Putamen (tissue), 1 donor: ENCODE data around the gene PSMA7.

Experiments used
- DNase-seq: peaks from one replicate; pipeline ENCODE4 v3.0.0-alpha.2; 2016; ENCODE audit warnings: low spot score

The PSMA7 gene

DNA sequence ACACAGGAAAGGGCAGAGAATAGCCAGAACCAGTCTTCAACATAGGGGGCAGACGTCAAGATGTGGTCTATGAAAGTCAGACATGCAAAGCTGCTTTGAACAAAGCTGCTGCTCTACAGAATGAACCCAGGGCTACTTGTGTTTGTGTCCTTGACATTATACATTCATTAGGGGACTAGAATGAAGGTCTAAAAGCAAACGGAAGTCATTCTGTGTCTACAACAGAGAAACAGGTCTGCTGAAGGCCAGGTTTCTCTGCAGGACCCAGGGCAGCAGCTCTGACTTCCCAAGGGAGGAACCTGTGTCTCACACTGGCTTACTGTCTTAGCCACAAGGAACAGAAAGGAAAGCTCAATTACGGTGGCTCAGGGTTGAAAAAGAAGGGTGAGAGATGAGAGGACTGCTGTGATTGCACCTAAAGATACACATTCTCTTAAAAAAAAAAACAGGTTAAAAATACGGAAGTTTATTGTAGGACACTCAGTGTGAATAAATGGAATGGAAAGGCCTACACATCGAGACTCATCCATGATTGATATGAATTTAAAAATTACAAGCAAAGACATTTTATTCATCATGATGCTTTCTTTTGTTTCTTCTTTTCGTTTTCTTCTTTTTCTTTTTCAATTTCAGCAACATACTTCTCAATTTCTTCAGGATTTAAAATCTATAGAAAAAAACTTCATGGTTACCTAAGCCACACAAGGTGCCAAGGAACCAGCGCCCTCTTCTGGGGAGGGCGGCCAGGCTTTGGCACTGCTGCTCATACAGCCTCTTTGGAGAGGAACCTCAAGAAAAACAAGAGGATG is 6.7 kb downstream of the PSMA7 start:
- no peak for DNase-seq

DNA sequence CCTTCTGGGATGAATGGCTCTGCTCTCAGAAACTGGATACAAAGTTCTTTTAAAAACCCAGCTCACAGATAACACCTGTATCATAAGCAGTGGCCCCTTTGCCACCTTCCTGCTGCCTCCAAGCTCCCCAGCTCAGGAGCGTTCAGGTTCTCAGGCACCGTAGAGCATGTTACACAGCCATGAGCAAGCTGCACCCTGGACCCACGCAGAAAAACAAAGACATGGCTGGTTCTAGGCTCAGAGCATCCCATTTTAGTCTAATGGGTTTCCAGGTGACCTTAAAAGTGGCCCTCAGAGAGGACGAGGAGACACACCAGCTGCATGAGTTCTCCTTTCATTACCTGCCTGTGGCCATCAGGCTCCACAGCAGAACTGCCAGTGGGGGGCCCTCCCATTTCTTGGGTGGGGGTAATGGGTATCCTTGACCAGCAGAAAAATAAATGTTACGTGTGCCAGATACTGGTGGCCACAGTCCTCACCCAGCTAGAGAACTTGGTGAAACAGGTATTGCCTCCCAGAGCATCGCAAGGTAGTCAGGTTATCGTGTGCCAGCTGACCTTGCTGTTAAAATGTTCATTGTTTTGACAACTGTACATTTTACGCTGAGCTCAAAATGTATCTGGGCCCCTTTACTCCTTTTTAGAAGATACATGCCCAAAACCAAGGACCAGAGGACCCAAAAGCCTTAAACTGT is 7.5 kb downstream of the PSMA7 start:
- no peak for DNase-seq

DNA sequence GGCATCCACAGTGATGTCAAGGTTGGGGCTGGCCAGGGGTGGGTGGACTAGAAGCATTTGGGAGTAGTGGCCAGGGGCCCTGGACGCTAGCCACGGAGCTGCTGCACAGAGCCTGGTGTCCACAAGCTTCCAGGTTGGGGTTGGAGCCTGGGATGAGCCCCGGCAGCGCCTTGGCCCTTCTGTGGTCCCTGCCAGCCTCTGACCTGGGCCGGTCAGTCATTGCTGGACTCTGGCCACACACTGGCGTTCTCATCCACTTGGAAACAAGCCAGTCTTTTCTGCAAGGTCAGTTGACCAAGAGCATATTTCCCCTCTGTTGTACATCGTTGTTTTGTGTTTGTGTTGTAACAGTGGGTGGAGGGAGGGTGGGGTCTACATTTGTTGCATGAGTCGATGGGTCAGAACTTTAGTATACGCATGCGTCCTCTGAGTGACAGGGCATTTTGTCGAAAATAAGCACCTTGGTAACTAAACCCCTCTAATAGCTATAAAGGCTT is 8.4 kb downstream of the PSMA7 start:
- no peak for DNase-seq

DNA sequence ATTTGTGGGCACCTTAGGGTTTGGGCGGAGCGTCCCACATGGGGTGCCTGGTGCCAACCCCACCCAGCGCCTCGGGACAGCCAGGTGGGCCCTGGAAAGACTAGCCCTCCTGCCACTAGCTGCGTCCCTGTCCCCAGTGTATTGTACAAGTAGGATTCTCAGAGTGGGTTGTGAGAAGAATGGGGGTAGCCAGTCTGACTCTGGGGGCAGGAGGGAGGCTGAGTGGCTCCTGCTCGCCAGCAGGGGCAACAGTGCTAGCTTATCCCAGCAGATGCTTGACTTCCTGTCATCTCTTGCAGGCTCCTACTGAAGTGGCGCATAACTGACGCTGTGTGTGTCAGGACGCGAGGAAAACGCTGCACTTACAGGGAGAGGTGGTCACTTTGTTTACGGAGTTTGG is 9.3 kb downstream of the PSMA7 start:
- DNase-seq, result no peak

DNA sequence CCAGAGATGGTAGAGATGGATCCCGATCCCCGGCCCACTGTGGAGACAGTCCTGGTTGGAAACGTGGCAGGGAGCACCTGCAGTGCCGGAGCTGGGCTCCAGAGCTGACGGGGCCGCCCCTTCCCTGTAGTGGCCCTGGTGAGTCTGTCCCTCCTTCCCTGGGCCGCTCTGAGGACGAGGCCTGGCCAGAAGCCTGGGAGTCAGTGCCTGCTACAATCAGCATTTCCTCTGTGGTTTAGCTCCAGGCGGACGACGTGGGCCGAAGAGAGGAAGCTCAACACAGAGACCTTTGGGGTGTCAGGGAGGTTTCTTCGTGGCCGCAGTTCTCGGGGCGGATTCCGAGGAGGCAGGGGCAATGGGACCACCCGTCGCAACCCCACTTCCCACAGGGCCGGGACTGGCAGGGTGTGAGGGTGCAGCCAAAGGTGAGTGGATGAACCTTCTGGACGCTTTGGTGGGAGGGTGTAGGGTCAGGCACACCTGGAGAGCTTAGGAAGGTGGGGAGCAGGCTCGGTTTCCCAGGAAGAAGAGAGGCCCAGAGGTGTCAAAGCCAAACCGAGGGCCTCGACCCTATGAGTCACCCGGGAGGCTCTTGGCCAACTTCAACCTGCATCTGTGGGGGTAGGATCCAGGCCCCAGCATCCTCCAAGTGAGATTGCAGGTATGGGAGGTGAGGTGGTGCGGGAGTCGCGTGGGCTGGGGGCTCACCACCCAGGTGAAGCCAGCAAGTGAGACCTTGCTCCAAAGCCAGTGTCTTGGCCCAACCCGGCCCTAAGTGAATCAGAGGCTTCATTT is 9.9 kb downstream of the PSMA7 start:
- DNase-seq, result no peak

DNA sequence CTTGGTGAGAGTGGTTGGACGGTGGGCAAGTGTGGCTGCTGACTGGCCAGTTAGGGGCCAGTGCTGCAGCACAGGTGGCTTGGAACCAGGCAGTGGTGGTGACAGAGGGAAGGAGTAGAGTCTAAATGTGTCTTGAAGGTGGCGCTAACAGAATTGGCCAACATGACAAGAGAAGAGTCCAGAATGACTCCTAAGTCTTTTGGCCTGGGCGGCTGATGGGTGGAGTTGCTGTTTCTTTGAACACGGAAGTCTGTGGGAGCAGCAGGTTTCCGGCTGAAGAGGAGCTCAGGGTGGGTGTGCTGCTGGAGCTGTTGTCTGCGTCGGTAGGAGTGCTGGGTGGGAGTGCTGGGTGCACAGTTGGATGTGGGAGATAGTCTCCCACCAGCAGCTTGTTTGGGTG is 10.8 kb downstream of the PSMA7 start:
- no peak for DNase-seq

DNA sequence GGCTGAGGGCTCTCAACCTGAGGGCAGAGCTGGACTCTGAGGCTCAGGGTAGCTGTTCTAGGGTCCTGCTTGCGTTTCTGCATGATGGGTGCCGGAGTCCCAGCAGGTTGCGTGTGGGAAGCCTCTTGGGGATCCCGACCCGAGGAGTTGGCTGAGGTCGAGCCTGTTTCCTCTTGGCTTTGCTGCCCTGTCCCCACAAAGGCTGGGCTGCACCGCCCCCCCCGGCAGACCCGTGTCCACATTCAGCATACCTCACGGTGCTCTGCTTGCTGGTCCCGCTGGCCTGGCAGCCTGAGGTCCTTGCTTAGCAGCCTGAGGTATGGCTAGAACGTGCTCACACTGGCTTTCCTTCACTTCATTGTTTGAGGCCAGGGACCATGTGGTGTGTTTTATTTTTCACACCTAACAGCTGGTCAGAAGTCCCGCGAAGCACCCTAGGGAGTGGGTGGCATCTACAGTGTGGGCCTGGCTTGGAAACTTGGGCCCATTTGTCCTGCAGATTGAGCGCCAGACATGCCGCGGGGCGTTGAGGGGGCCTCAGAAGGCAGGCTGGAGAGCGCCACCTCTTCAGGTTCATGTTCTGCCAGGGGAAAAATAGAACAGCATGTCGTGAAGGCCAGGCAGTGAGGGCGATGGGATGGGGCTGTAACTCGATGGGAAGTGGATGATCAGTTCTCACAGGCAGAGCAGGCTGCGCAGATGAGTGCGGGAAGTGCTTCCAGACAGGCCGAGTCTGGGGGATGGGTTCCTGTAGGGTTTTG is 11.5 kb downstream of the PSMA7 start:
- DNase-seq, result no peak

DNA sequence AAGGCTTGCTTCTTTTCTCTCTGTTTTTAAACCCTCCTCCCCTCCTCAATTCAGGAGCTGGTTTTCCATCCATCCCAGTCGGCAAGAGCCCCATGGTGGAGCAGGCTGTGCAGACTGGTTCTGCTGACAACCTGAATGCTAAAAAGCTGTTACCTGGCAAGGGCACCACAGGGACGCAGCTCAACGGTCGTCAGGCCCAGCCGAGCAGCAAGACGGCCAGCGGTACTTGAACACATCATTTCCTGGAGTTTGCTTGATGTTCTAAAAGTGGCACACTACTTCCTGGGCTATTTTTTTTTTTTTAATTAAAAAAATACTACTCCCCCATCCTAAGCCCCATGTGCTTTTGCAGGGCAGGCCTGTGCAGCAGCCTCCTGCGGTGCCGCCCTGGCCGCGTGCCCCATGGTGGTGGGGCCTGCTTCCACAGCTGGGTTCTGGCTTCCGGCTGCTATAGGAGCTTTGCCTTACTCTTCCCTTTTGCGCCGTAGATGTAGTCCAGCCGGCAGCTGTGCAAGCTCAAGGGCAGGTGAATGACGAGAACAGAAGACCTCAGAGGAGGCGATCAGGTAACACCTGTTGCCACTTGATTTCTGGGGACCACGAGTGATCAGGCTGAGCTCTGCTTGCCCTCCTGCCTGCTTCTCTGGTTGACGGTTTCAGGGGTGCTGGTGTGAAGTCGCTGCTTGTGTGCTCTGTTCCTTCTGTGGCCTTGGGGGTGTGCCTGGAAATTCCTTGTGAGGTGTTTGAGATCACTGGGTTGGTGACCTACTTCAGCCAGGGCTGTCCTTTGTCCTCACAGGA is 13.3 kb downstream of the PSMA7 start:
- no peak for DNase-seq

DNA sequence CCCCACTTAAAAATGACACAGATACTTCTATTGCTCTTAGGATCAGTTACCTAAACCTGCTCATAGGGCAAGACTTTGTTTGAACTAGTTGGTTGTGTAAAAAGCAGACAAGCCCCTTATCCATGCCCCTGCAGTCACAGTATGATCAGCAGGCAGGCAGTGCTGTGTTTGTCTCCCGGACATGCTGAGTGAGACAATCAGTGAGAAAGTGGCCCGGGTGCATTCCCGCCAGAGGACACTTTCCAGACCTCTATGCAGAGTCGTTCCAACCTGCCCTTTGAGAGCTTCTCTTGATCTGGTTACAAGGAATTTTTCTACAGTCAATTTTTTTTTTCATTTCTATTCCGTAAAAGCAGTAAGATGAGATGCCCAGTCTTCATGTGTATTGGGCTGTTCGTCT is 14.7 kb downstream of the PSMA7 start:
- no peak for DNase-seq

DNA sequence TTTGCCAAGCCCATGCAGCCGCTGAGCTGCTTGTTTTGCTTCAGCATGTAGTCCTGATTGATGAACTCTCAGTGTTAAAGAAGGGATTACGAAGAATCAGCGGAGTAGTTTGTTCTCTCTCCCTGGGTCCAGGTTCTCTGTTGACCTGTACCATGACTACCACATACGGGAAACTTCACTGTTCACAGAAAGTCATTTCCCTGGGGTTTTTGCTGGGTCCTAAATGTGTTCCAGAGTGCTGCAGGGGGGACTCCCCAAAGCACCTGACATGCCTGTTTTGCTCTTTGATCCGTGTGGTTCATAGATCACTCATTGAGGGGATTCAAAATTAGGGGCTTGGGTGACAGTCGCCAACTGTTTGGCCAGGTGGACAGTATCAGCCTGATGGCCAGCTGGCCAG is 15.4 kb downstream of the PSMA7 start:
- DNase-seq, result no peak

DNA sequence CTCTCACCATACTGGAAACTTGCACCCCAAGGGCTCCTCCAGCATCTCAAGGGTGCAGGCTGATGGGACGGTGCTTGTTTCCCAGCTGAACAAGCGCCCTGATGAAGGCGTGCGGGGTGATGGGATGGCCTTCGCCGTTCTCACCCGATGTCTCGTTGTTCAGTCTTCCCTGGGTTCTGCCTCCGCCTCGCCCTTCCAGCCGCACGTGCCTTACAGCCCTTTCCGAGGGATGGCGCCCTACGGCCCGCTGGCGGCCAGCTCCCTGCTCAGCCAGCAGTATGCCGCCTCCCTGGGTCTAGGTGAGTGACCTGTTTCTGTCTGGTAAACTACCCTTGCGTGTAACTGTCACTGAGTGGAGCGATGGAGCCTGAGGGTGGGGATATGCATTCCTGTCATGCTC is 17.1 kb downstream of the PSMA7 start:
- no peak for DNase-seq

DNA sequence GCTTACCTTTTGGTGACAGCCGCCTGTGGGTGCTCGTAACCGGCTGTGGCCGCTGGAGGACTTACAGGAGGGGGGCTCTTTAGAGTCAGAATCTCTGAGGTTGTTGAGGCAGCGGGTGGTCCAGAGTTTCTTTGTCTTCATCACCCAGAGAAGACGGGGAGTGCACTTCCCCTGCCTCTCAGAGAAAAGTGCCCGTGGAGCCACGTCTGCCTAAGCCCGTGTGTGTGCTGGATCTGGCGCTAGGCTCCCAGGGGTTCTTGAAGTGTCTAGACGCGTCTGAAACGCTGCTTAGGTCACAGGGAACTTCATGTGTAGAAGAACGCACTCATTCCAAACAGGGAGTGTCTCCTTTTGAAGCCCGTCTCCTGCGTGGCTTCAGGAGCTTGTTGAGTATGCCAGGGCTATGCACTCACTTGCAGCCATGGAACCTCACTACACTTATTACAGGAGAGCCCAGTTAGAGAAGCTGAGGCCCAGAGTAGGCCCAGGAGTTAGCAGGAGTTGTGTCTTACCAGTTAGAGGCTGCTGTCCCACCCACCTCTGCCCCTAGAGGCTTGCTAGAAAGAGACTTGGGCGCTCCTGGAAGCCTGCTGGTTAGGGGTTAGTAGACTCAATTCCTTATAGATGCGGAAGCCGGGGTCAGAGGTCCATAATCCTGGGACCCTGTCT is 19.6 kb downstream of the PSMA7 start:
- no peak for DNase-seq

DNA sequence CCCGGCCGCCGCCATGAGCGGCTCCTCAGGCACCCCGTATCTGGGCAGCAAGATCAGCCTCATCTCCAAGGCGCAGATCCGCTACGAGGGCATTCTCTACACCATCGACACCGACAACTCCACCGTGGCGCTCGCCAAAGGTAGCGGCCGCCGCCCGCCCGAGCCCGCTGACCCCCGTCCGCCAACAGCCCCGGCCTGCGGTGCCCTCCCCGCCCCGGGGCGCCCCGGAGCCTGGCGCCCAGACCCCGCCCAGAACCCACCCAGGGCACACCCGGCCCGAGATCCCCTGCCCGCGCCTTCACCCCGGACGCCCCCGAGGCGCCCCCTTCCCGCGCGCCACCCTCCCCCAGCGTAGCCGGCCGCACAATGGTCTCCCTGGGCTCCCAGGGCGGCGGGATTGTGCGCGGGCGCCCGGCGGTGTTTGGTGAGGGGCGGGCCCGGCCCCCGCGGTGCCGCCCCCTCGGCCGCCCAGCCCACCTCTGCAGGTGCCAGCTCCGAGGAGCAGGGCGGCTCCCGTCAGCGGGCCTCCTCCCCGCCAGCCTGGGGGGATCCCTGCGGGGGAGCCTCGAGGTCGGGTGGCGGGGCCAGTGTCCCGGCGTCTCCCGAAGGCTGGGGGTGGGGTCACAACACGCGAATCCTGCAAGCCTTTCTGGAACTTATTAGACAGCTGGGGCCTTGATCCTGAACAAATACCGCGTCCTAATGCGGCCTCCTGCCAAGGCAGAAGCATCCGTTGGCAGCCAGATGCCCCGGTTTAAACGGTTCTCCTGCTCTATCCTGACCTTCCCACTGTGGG is 20.3 kb downstream of the PSMA7 start:
- DNase-seq, result no peak

DNA sequence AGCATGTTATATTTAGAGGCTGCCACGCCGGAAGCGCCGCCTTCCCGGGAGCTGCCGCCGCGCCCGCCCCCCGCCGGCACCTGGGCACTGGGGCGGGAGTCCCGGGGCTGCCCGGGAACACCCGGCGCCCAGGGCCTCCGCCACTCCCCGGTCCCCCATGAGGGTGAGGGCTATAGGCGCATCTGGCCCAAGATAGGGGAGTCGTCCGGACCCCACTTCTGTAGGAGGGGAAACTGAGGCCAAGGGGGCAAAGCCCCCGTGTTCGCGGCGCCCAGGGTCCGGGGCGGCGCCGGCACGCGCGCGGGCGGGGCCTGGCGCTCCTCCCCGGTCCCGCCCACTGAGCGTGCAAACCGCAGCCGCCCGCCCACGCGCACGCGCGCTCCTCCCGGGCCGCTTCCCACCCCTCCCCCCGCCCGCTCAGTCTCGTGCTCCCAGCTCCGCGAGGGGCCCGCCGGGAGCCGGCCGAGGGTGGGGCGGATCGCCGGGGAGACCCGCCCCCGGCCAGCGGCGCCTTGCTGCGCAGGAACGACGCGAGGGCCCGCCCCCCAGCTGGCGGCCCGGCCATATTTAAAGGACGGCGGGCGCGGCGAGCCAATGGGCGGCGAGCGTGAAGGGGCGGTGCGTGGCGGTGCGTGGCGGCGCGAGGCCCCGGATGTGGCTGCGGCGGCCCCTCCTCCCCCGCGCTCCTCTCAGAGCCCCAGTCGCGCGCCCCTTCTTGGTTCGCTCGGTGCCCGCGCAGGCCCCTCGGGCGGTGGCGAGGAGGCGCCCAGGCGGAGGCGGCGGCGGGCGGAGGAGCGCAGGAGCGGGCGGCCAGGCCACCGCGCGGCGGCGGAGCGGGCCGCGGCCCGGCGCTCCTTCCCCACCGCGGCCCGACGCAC is 21.2 kb downstream of the PSMA7 start, which contains the start of gene LSM14B:
LSM14B (plus strand) TSS at position 700 of the 878 bp plus-strand sequence. CDS start 192 bp downstream, outside the sequence.
- DNase-seq, result peak; percentile 97

DNA sequence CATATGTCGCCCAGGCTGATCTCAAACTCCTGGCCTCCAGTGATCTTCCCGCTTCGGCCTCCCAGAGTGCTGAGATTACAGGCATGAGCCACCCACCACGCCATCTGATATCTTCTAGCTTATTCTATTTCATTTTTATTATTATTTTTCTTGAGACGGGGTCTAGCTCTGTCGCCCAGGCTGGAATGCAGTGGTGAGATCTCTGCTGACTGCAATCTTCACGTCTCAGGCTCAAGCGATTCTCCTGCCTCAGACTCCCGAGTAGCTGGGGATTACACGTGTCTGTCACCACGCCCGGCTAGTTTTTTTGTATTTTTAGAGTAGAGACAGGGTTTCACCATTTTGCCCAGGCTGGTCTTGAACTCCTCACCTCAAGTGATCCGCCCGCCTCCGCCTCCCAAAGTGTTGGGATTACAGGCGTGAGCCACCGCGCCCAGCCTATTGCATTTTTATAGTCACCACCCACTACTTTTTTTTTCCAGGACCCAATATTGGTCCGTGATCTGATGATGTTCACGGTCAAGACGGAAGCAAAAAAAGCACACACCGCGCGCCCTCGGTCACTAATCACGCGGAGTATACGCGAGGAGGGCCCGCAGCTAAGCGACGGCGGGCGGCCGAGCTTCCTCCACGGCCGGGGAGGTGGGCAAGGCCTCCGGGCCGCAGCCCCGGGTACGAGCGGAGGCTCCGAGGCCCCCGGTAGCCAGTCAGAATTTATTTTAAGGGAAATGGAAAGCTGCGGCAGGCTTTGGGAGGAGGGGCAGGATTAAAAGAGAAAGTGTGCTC is 22.0 kb downstream of the PSMA7 start:
- DNase-seq, result no peak

DNA sequence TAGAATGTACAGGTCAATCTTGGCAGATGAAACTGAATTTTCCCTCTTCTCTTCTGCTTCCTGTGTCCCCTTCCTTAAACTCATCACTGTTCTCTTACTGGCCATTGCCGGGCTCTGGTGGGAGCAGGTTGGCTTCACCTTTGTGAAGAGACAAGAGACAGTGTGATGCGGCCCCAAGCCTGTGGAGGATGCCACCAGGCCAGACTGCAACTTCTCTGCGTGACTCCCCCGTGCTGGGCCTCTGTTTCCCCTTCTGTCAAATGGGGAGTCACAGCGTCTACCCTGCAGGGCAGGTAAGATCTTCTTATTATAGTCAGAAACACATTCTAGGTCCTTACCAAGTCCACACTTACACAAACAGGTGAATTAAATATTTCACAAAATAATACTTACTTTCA is 22.8 kb downstream of the PSMA7 start:
- no peak for DNase-seq

DNA sequence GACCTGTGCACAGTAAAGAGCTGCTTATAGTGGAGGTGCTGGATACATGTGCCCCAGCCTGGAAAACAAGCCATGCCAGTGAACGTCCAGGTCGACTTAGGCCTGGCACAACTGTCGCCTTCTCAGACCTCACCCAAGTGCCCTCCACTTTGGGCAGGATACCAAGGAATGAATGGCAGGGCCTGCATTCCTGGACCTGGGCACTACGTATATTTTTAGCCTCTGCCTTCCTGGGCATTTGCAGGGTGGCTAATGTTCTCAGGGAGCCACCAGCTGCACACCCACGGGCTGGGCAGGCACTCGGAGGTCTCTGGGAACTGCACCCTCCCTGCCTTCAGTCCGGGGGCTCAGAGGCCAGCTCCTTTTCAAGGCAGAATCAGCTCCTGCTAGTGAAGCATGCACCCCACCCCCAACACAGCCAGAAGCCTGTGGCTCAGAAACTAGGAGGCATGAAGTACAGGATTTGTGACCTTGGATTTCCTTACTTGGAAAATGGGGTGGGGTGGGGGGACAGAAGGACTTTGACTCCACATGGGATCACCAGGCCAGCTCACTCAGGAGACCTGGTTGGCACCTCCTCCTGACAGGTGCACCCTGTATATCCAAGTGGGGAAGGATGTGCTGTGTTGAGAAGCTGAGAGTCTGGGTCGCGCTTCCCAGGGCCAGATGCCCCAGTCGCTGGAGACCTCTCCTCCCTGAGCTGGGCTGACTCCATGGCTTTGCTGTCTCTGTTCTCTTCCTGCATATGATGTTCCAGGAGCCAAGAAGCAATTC is 23.4 kb downstream of the PSMA7 start:
- no peak for DNase-seq
